Adrenal gland (tissue), 5 donors: ENCODE results near the gene NELFCD.

ENCODE experiments used
- POLR2A ChIP-seq, 2 donors: fragments of 450-650 bp; IDR thresholded peaks; one replicate each; pipeline ENCODE4 v1.6.1; 2017; ENCODE audit warnings: antibody characterized with exemption in 2 of 2, mild to moderate bottlenecking in 2 of 2, moderate library complexity in 1 of 2
- TF ChIP-seq, protein P1 (sequence below), 6 experiments: fragments of 450-650 bp in 4 of 6; fragments of 200-600 bp in 2 of 6; sonication (generic) in 1 of 6; IDR thresholded peaks; 1 replicate in 5 of 6; 2 replicates in 1 of 6; pipeline versions ENCODE4 v1.5.1 to v1.8.0; 2016 to 2021; ENCODE audit warnings: antibody characterized with exemption in 6 of 6, mild to moderate bottlenecking in 2 of 6, moderate library complexity in 1 of 6
- donor health status: DM: no; HTN: no; CAD: no.

GRCh38 chr20:59010321-59010994, 29.4 kb downstream of the NELFCD start:
- TF ChIP-seq, protein P1, sequence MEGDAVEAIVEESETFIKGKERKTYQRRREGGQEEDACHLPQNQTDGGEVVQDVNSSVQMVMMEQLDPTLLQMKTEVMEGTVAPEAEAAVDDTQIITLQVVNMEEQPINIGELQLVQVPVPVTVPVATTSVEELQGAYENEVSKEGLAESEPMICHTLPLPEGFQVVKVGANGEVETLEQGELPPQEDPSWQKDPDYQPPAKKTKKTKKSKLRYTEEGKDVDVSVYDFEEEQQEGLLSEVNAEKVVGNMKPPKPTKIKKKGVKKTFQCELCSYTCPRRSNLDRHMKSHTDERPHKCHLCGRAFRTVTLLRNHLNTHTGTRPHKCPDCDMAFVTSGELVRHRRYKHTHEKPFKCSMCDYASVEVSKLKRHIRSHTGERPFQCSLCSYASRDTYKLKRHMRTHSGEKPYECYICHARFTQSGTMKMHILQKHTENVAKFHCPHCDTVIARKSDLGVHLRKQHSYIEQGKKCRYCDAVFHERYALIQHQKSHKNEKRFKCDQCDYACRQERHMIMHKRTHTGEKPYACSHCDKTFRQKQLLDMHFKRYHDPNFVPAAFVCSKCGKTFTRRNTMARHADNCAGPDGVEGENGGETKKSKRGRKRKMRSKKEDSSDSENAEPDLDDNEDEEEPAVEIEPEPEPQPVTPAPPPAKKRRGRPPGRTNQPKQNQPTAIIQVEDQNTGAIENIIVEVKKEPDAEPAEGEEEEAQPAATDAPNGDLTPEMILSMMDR (IDR thresholded peaks at IDR 0.05) = no peak
- no peak for TF ChIP-seq POLR2A (IDR thresholded peaks at IDR 0.05)
